ENCODE measurements around the gene CHD5.

The CHD5 gene

DNA sequence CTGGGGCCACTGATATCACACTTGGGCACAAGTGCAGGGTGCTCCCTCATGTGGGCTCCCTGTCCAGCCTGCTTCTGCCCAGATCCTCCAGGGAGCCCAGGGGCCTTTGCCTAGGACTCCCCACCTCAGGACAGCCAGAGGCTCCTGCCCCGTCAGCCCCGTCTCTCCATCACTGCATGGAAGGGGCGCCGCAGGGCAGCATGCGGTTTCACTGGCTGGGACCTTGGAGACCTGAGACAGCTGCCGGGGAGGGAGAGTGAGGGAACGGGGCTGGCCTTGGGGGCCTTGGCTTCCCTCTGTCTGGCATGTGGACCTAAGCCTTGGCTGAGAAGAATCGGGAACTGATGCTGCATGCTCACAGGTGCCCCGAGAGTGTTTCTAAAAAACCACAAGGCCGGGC, 87.9 kb downstream of the CHD5 start:
- no peaks in the 10 kb centered on the region for H3K9me3 ChIP-seq
- no peak overlapping the region for H3K4me3 ChIP-seq (ENCODE audit: low read depth in 1 of 2, low read length in 1 of 2)
- peaks cover 93% of the 10 kb centered on the region for H3K36me3 ChIP-seq
- no peaks in the 10 kb centered on the region for H3K27me3 ChIP-seq
- H3K4me1 ChIP-seq (ENCODE audit: control insufficient read depth in 1 of 2, insufficient read depth in 1 of 2, low read depth in 1 of 2, low read length in 1 of 2): no peaks in the 10 kb centered on the region
- H3K27ac ChIP-seq: no peak overlapping the region
- TF ChIP-seq, protein P1, sequence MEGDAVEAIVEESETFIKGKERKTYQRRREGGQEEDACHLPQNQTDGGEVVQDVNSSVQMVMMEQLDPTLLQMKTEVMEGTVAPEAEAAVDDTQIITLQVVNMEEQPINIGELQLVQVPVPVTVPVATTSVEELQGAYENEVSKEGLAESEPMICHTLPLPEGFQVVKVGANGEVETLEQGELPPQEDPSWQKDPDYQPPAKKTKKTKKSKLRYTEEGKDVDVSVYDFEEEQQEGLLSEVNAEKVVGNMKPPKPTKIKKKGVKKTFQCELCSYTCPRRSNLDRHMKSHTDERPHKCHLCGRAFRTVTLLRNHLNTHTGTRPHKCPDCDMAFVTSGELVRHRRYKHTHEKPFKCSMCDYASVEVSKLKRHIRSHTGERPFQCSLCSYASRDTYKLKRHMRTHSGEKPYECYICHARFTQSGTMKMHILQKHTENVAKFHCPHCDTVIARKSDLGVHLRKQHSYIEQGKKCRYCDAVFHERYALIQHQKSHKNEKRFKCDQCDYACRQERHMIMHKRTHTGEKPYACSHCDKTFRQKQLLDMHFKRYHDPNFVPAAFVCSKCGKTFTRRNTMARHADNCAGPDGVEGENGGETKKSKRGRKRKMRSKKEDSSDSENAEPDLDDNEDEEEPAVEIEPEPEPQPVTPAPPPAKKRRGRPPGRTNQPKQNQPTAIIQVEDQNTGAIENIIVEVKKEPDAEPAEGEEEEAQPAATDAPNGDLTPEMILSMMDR (IDR thresholded peaks at IDR 0.05): no peak

DNA sequence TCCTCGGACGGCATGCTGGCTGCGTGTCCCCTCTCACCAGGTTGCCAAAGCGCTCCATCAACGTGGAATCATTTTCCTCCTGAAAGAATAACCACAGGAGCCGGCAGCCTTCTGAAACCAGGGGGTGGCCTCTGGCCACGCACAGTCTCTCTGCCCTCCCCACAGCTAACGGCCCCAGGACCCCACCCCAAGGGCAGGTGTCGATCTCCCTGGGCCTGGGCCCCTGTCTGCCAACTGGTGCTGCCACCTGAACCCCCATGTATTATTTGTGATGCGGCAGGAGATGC, 88.4 kb downstream of the CHD5 start:
- H3K4me3 ChIP-seq (ENCODE audit: low read depth in 1 of 2, low read length in 1 of 2): no peak overlapping the region
- no peaks in the 10 kb centered on the region for H3K9me3 ChIP-seq
- H3K27ac ChIP-seq: no peak overlapping the region
- H3K27me3 ChIP-seq: no peaks in the 10 kb centered on the region
- TF ChIP-seq, protein P1 (IDR thresholded peaks at IDR 0.05): no peak
- peaks cover 93% of the 10 kb centered on the region for H3K36me3 ChIP-seq
- H3K4me1 ChIP-seq (ENCODE audit: control insufficient read depth in 1 of 2, insufficient read depth in 1 of 2, low read depth in 1 of 2, low read length in 1 of 2): no peaks in the 10 kb centered on the region

DNA sequence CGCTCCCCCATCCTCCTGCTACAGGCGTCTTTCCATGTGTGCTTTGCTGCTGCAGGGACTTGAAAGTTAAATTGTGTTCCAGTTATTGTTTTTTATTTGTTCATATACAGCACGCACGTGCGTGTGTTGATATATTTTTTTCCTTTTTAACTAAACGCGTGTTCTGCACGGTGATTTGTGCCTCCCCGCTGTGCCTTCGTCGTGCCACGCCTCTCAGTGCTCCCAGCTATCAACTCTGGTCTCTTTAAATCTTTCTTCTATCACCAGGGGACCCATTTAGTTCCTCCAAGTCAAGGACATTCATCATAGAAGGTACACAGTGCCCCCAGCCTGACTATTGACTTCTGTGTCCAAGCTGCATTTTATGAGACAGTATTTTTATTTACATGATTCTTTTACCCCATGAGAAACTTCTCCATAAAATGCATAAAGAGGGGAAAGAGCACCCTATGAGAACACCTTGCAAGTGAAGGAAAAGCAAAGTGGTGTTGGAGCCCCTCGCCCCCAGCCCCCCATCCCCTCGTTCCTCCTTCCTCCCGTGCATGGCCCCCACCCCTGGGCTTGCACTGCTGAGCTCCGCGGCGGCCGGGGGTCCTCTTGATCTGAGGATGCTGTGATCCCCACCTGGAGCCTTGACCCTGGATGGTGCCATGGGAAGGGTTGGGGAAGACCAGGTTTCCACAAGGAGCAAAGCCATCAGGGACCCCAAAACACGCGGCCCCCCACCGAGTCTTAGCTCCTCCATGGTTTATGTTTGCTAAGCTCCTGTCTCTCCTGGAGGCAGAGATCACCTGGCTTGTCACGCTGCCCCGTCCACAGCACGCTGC, 88.9 kb downstream of the CHD5 start:
- no peak overlapping the region for H3K27ac ChIP-seq
- no peaks in the 10 kb centered on the region for H3K4me1 ChIP-seq (ENCODE audit: control insufficient read depth in 1 of 2, insufficient read depth in 1 of 2, low read depth in 1 of 2, low read length in 1 of 2)
- H3K4me3 ChIP-seq (ENCODE audit: low read depth in 1 of 2, low read length in 1 of 2): no peak overlapping the region
- TF ChIP-seq, protein P1 (IDR thresholded peaks at IDR 0.05): no peak
- no peaks in the 10 kb centered on the region for H3K9me3 ChIP-seq
- no peaks in the 10 kb centered on the region for H3K27me3 ChIP-seq
- peaks cover 93% of the 10 kb centered on the region for H3K36me3 ChIP-seq

DNA sequence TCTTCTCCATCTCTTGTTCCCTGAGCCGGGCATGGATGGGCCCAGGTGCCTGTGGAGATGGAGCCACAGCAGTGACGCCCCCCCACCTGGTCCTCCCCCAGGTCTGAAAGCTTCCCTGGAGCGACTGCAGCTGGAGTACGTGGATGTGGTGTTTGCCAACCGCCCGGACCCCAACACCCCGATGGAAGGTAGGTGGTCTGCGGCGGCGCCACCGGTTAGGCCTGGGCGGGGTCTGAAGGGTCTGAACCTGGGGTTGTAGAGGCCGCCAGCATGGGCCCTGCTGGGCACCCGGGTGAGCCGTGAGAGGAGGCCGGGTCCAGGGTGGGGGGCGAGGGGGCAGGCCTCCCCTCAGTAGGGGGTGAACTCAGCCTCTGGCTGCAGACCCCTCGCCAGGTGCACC, 89.8 kb downstream of the CHD5 start:
- no peaks in the 10 kb centered on the region for H3K4me1 ChIP-seq (ENCODE audit: control insufficient read depth in 1 of 2, insufficient read depth in 1 of 2, low read depth in 1 of 2, low read length in 1 of 2)
- TF ChIP-seq, protein P1 (IDR thresholded peaks at IDR 0.05): no peak

DNA sequence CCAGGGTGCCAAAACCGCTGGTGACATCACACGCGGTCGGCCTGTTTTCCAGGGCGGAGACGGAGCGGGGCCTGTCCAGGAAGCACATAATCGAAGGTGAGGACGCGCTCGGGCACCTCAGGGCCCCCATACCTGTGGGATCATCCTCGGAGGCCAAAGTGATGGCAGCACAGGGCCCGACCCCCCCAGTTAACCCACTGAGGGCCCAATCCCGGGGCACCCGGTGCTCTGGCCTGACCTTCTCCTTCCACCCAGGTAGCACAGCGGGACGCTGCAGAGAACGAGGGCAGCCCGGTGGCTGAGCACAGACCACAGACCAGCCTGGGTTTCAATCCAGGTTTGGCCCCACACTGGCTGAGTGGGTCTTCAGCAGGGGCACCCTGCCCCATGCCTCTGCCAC, 91.2 kb downstream of the CHD5 start:
- H3K36me3 ChIP-seq: peaks cover 91% of the 10 kb centered on the region
- H3K4me3 ChIP-seq (ENCODE audit: low read depth in 1 of 2, low read length in 1 of 2): no peak overlapping the region
- TF ChIP-seq, protein P1 (IDR thresholded peaks at IDR 0.05): no peak
- H3K4me1 ChIP-seq (ENCODE audit: control insufficient read depth in 1 of 2, insufficient read depth in 1 of 2, low read depth in 1 of 2, low read length in 1 of 2): no peaks in the 10 kb centered on the region
- H3K27me3 ChIP-seq: no peaks in the 10 kb centered on the region
- H3K9me3 ChIP-seq: no peaks in the 10 kb centered on the region
- no peak overlapping the region for H3K27ac ChIP-seq

More for the DNA sequence above, 89.8 kb downstream of the CHD5 start:
- Histone ChIP-seq H3K27ac (no peak overlapping the region), H3K9me3 (no peaks in the 10 kb centered on the region), H3K36me3 (peaks cover 93% of the 10 kb centered on the region), H3K4me3 (ENCODE audit: low read depth in 1 of 2, low read length in 1 of 2) (no peak overlapping the region), H3K27me3 (no peaks in the 10 kb centered on the region)
